IPS-NIHi11 (cell line): ENCODE measurements around the gene DYRK2.

ENCODE experiments used
- DNase-seq: peaks from one replicate; pipeline ENCODE4 v3.0.0; 2012; ENCODE audit warnings: mixed read lengths, low spot score

The DYRK2 gene

GRCh38 chr12:67646775-67647174 lies 1.8 kb upstream of the DYRK2 start:
- no peak for DNase-seq

DNA sequence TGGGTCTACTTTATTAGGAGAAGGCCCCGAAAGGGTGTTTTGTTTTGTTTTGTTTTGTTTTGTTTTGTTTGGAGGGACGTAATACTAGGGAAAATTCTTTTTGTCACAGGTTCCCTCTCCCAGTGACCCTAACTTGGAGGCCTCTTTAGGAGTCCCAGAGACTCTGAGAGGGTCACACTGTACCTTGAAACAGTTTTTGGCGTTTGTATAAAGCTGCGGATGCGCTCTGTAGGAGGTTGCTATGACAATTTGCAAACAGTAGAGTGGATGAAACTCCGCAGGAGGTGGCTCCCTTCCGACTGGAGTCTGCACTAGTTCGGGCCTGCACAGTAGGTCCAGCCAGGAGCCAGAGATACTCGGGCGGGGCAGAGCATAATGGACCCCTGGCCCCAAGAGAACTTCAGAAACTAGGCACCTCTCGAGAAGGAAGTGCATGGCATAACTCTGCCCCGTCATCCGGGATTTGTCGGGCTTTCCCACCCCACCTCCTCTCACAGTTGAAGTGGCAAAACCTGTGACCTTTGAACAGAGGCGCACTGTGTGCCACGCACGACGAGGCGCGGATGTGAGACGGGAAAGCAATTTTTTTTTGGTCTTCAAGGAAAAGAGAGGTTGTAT lies 1.3 kb upstream of the DYRK2 start:
- DNase-seq, result no peak

DNA sequence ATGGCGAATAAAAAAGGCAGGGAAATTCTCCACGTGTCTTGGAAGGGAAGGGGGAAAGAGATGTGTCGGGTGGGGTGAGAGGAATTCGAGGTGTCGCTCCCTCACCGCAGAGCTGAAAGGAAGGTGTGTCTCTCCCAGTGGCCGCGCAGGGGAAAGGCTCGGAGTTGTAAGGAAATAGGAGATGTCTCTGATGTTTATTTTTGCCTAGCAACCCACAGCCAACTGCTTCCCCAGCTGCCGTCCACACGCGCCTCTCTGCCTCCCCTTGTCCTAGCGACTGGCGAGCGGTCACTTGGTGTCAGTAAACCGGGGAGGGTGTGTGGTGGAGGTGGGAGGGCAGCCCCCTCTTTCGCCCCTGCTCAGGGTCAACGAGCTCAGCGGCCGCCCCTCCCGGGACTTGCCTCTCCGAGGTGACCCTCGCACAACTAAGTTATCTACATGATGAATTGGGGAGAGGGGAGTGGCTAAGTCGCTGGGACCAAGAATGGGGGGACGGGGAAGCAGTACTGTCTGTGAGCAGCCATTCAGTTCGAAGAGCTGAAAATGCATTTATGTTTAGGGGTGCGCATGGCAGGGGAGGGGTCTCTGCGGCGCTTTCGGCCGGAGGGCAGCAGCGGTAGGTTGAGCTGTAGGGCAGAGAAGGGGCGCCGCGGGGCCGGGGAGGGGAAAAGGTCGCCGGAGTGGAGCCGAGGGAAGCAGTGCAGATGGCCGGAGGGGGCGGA lies 585 bp upstream of the DYRK2 start:
- DNase-seq, result peak; percentile 85

GRCh38 chr12:67649261-67649569 lies 670 bp downstream of the DYRK2 start:
- DNase-seq, result peak; percentile 56

DNA sequence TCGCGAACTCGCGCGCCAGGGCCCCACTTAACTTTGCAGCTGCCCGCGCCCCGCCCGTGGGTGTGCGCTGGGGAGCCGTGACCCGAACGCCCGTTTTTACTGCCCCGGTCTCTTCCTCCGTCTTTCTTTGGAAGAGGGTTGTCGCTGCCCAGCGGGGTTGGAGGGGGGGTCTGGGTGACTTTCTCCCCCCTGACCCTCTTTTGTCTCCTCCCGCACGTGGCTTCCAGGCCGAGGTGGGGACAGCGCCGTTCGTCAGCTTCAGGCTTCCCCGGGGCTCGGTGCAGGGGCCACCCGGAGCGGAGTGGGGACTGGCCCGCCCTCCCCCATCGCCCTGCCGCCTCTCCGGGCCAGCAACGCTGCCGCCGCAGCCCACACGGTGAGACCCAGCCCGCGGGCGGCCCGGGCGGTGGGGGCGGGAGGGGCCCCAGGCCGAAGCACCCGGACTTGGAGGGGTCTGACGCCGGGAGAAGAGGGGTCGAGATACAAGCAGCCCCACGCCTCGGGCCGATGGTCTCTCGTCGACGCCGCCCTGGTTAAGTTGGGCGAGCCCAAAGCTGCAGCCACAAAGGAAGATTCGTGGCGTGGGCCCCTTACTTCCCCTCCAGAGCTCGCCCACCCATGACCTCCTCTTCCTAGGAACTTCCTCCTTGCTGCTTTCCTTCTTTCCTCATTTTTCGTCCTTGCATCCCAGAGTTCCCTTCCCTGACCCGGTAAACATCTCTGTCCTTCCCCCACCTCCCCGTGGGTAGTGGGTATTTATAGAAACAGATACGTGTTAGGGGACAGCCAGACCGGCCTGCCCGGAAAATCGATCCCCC lies 1.2 kb downstream of the DYRK2 start:
- DNase-seq, result peak; percentile 54

- DNase-seq, result no peak
Observed at GRCh38 chr12:67650388-67651131, 2.0 kb downstream of the DYRK2 start.

DNA sequence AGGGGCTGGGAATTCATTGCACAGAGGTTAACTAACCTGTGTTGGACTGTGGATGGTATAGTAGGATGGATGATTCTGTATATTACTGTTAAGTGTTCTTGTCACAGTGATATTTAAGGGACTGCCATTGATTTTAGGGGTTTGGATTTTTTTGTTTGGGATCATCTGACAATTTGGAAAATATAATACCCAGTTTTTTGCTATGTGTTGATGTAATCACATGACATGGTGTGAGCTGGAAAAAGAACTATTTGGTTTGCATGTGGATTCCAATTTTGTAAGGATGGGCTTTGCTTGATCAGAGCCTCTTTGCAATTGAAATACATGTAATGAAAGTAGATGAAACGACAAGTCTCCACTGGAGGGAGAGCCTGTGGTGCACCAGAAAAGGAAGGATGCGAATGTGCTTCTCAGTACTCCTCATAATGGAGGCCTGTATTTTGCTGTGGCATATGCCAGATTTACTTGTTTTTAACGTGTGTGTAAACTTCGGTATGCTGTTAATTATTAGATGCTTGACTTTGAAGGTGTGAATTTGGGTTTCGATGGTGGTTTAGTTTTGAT lies 2.7 kb downstream of the DYRK2 start:
- DNase-seq, result no peak

DNA sequence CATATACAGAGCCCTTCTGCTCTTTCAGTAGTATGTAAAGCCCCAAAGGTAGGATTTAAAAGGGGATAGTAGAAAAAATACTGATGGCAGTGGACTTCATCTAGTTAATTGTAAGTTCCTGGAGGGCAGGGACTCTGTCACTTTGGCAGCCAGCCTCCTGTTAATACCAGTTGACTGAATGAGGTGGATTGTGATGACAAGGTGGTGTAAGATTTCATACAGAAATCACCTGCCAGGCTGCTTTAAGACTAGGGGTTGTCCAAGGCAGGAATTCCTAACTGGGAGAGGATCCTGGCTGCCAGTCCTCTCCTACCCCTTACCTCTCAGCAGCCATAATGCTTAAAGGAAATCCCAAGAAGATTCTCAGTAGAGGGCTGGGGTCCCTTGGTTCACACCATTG lies 7.3 kb downstream of the DYRK2 start:
- DNase-seq, result no peak

DNA sequence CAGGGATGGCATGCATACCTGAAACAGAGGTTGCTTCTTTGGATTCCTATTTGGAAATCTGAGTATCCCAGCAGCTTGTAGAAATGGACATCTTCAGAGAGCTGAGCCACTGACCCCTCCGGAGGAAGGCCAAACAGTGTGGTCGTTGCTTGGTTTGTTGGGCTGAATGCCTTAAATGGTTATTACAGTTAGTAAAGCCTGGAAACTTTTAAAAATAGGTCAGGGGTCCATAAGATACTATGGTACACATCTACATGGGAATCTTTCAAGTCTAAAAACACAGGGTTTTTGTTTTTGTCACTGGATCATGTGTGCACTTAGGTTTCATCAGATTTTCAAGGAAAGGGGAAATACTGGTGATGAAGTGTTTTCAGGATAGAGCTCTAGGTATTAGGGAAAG lies 7.7 kb downstream of the DYRK2 start:
- no peak for DNase-seq

GRCh38 chr12:67658486-67658885 lies 9.9 kb downstream of the DYRK2 start:
- no peak for DNase-seq

DNA sequence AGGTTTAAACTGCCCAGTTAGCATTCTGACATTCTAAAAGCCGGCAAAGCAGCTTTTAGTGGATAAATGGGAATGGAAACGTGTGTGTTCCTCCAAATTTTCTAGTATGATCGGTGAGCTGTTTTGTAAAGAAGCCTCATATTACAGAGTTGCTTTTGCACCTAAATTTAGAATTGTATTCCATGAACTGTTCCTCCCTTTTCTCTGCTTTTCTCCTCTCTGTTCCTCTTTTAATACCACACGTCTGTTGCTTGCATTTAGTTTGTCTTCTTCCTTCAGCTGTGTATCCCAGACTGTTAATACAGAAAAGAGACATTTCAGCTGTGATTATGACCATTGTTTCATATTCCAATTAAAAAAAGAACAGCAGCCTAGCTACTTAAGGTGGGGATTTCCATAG lies 10.7 kb downstream of the DYRK2 start:
- DNase-seq, result no peak

- DNase-seq, result no peak
Observed at GRCh38 chr12:67661311-67662021, 12.9 kb downstream of the DYRK2 start.

GRCh38 chr12:67662910-67663538 lies 14.5 kb downstream of the DYRK2 start:
- no peak for DNase-seq

DNA sequence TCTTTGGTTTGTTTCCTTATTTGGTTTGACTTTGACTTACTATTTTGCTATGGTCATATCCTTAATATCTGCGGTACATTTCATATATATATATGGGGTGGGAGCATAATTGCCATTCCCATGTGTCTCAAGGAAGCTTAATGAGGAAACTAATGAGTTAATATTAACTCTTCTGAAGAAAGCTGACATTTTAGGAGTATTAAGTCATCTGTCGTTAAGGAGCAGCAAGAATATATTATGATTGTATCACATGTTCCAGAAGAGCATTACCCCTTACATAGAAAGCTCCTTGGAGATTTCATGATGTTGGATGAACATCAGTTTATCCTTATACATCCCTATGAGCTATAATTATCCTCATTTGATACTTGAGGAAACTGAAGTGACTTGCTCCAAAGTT lies 15.6 kb downstream of the DYRK2 start:
- no peak for DNase-seq

DNA sequence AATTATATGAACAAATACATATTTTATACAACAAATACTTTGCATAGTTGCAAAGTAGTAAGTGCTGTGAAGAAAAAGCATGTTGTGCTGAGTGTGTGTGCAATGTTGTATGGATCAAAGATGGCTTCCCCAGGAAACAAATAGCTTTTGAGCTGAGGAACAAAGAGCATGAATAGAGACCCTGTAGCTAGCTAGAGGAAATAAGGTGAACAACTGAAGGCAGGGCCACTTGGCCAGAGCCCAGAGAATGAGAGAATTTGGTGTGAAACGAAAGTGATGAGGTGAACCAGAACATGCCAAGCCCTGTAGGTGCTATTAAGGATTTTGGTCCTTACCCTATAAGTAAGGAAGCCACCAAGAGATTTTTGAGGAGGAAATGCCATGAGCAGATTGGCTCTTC lies 17.1 kb downstream of the DYRK2 start:
- DNase-seq, result no peak

DNA sequence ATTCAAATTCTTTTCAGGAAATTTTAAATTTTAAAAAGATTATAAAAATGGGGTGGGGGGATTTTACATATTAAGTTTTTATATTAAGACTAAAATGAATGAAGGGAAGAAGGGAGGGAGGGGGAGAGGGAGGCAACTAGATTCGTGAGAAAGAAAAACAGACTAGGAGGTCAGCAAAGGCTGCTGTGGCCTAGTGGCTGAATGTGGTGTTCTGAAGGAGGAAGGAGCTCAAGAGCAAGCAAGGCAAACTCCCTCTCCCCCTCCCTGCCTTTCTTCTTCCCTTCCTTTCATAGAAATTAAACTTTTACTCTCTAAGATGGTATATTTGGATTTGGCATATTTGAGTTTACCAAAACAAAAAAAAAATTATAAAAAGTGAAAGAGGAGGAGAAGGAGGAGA lies 18.1 kb downstream of the DYRK2 start:
- no peak for DNase-seq

- no peak for DNase-seq
Observed at GRCh38 chr12:67667276-67668073, 18.9 kb downstream of the DYRK2 start.

DNA sequence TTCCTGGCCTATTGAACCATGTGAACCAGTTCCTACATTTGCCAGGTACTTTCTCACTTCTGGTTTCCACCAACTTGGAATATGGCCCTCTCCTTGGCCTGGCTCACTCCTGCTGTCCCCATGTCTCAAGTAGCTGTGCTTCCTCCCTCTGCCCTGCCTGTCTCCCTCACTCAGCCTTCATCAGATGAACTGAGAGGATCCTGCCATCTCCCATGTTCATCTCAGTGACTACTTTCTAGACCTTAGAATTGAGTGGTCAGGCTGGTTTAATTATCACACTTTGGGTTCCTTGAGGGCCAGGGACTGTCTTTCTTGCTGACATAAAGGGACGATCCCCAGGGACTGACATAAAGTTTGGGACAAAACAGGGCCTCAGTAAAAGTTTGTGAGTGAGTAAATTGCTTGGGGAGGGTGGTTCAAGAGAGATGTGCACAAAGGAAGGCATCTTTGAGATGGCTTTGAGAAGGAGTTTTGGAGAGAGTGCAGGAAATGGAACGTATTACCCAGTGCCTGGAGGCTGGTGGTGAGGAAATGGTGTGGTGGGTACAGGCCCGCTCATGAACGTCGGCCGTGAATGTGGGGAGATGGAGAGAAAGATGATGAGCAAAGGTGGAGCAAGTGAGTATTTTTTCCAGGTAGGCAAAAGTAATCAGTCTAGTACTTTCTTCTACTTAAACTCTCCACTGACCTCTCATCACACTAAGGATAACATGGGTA lies 20.8 kb downstream of the DYRK2 start:
- DNase-seq, result no peak

- DNase-seq, result no peak
Observed at GRCh38 chr12:67669934-67670631, 21.5 kb downstream of the DYRK2 start.
